Endodermal cell (in vitro differentiated cells): Measurements from ENCODE around the gene ACRBP. TPM values are rescaled to one million over a fixed set of nuclear protein-coding genes. Genes with fewer than 3 reads are reported as not detected.

Experiments used
- DNase-seq: peaks from one replicate; pipeline ENCODE4 v3.0.0-alpha.2; 2017
- H3K27ac ChIP-seq: 2 replicates; pipeline ENCODE4 v1.5.1; 2013; ENCODE audit warnings: mild to moderate bottlenecking, low read depth, low read length, moderate library complexity
- H3K27me3 ChIP-seq: 2 replicates; pipeline ENCODE4 v1.6.1; 2013; ENCODE audit warnings: mild to moderate bottlenecking, low read length, moderate library complexity; ENCODE audit not compliant: insufficient read depth, control insufficient read depth, poor library complexity, severe bottlenecking
- H3K36me3 ChIP-seq: 2 replicates; pipeline ENCODE4 v1.7.0; 2013; ENCODE audit warnings: mild to moderate bottlenecking, low read length, moderate library complexity; ENCODE audit not compliant: control insufficient read depth, insufficient read depth
- H3K4me1 ChIP-seq: one replicate; pipeline ENCODE4 v1.7.0; 2013; ENCODE audit warnings: low read length; ENCODE audit not compliant: control insufficient read depth, insufficient read depth
- H3K4me3 ChIP-seq: 2 replicates; pipeline ENCODE4 v1.5.1; 2013; ENCODE audit warnings: mild to moderate bottlenecking, low read length, moderate library complexity
- H3K9ac ChIP-seq: 2 replicates; pipeline ENCODE4 v1.6.1; 2013; ENCODE audit warnings: mild to moderate bottlenecking, low read length, moderate library complexity; ENCODE audit not compliant: poor library complexity, severe bottlenecking; ENCODE audit errors: extremely low read depth
- H3K9me3 ChIP-seq: 2 replicates; pipeline ENCODE4 v1.6.1; 2013; ENCODE audit warnings: mild to moderate bottlenecking, low read length, moderate library complexity; ENCODE audit not compliant: control insufficient read depth
- H3K27ac Mint-ChIP-seq: 2 replicates; pipeline ENCODE4 v1.8.0; 2020; ENCODE audit warnings: mixed read lengths
- H3K27me3 Mint-ChIP-seq: 2 replicates; pipeline ENCODE4 v1.8.0; 2021; ENCODE audit warnings: mild to moderate bottlenecking, mixed read lengths; ENCODE audit not compliant: insufficient read depth
- H3K36me3 Mint-ChIP-seq: 2 replicates; pipeline ENCODE4 v1.8.0; 2020; ENCODE audit warnings: low read depth, mixed read lengths
- H3K4me1 Mint-ChIP-seq: 2 replicates; pipeline ENCODE4 v1.8.0; 2020; ENCODE audit warnings: mixed read lengths
- H3K4me3 Mint-ChIP-seq: 2 replicates; pipeline ENCODE4 v1.8.0; 2020; ENCODE audit warnings: mild to moderate bottlenecking, moderate library complexity, mixed read lengths
- H3K9me3 Mint-ChIP-seq: 2 replicates; pipeline ENCODE4 v1.8.0; 2020; ENCODE audit warnings: mild to moderate bottlenecking, mixed read lengths
- WGBS, 2 experiments: methylation state at CpG; one replicate each; pipeline versions ENCODE4 v1.1.5 to v1.1.7; 2013; ENCODE audit warnings: missing lambda C conversion rate in 2 of 2, mixed read lengths in 1 of 2; ENCODE audit not compliant: insufficient coverage in 1 of 2, insufficient read length in 1 of 2; 5-methylcytosine and 5-hydroxymethylcytosine counted together
- total RNA-seq, 2 donors: library from RNA; stranded (reverse); fragmentation: NEBNext Ultra II Directional in 1 of 2; extraction: Animal tissue kit (Norgen Biotek cat#: 25700) in 1 of 2; gene quantifications; 2 replicates in 1 of 2; 3 replicates in 1 of 2; pipeline ENCODE4 v1.2.1, GENCODE V29; 2021
- TF ChIP-seq, protein P1 (sequence below): fragments of 200-600 bp; sonication (generic); conservative IDR thresholded peaks from 2 replicates; pipeline ENCODE4 v1.5.0; 2021; ENCODE audit warnings: antibody characterized with exemption, mild to moderate bottlenecking

ACRBP gene
- total RNA-seq, 2 donors from 2014 or later = 1.9 to 3.9 TPM

DNA sequence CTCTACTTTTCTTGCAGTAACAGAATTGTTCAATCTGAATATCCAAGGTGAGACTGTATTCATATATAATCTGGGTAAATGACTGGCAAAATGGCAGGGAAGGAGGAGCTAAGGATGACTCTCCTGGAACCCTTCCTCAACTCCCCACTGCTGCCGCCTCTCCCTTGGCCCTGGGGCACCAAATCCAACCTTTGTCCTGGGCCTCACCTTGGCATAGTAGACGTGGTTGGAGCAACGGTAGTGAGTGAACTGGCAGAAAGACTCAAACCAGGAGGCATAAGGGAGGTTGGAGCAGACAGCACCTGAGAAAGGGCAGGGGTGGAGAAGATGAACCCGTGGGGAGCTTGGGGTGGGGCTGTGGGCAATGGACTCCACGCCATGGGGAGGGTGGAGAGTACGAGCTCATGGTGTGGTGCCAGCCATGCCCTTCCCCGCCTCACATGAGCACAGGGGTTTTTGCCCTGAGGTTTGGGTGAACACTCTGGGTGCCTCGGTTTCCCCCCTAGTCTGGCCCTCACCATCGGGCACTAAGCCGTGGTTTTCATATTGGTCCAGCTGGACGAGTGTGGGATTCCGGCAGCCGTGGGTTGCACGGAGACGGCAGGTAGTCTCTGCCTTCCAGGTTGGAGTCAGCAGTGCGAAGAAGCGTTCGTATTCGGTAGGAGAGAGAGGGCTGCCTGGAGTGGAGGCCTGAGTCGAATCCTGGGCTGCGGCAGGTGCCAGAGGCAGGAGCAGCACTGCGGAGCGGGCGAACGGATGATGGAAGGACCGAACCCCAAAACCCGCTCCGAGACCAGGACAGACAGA, 753 bp downstream of the ACRBP start:
- 92 to 95% methylated on average over 23 to 28 of the region's 28 CpGs for WGBS, 2 experiments
- peaks cover 48% of the 10 kb centered on the region for H3K27me3 Mint-ChIP-seq
- peak overlapping the region; percentile 64 for H3K4me3 ChIP-seq
- H3K36me3 Mint-ChIP-seq = peaks cover 24% of the 10 kb centered on the region
- peaks cover 12% of the 10 kb centered on the region for H3K4me1 Mint-ChIP-seq
- H3K9me3 Mint-ChIP-seq = no peaks in the 10 kb centered on the region
- no peaks in the 10 kb centered on the region for H3K9me3 ChIP-seq
- H3K36me3 ChIP-seq = peaks cover 17% of the 10 kb centered on the region
- TF ChIP-seq, protein P1, sequence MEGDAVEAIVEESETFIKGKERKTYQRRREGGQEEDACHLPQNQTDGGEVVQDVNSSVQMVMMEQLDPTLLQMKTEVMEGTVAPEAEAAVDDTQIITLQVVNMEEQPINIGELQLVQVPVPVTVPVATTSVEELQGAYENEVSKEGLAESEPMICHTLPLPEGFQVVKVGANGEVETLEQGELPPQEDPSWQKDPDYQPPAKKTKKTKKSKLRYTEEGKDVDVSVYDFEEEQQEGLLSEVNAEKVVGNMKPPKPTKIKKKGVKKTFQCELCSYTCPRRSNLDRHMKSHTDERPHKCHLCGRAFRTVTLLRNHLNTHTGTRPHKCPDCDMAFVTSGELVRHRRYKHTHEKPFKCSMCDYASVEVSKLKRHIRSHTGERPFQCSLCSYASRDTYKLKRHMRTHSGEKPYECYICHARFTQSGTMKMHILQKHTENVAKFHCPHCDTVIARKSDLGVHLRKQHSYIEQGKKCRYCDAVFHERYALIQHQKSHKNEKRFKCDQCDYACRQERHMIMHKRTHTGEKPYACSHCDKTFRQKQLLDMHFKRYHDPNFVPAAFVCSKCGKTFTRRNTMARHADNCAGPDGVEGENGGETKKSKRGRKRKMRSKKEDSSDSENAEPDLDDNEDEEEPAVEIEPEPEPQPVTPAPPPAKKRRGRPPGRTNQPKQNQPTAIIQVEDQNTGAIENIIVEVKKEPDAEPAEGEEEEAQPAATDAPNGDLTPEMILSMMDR = no peak
- DNase-seq = peak; percentile 35
- H3K4me1 ChIP-seq = no peaks in the 10 kb centered on the region
- no peak overlapping the region for H3K27ac ChIP-seq
- no peak overlapping the region for H3K9ac ChIP-seq
- peak overlapping the region; percentile 68 for H3K4me3 Mint-ChIP-seq
- H3K27ac Mint-ChIP-seq = peak overlapping the region; percentile 52
- H3K27me3 ChIP-seq = peaks cover 9% of the 10 kb centered on the region

DNA sequence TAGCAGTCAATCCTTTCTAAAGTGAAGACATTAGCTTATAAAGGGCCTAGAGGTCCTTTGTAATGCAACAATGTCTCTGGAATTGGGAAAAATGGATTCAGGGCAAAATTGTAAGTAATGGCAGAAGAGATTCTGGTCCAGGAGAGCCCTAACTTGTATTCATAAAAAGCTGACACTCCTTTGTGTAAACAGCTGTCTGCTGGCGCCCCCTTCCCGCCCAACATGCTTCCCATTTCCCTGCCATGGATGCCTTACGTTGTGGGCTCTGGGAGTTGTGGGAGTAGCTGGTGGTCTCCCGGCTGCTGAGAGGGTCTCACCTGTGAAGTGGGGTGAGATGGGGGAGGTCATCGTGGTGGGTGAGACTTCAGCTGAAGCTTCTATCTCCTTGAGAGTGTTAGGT, 2.3 kb downstream of the ACRBP start:
- 47% methylated on average over 5 of the region's 5 CpGs; no CpG with 5 or more reads in 1 of the 2 experiments for WGBS, 2 experiments
- peak; percentile 85 for DNase-seq
- H3K4me1 ChIP-seq = no peaks in the 10 kb centered on the region
- no peak overlapping the region for H3K9ac ChIP-seq
- peaks cover 9% of the 10 kb centered on the region for H3K27me3 ChIP-seq
- no peak overlapping the region for H3K27ac Mint-ChIP-seq
- H3K4me1 Mint-ChIP-seq = peaks cover 20% of the 10 kb centered on the region
- H3K27ac ChIP-seq = no peak overlapping the region
- no peak overlapping the region for H3K4me3 ChIP-seq
- H3K9me3 ChIP-seq = no peaks in the 10 kb centered on the region
- peaks cover 59% of the 10 kb centered on the region for H3K27me3 Mint-ChIP-seq
- H3K36me3 Mint-ChIP-seq = peaks cover 9% of the 10 kb centered on the region
- no peaks in the 10 kb centered on the region for H3K9me3 Mint-ChIP-seq
- TF ChIP-seq, protein P1 = peak; percentile 69
- H3K36me3 ChIP-seq = peaks cover 5% of the 10 kb centered on the region
- no peak overlapping the region for H3K4me3 Mint-ChIP-seq

DNA sequence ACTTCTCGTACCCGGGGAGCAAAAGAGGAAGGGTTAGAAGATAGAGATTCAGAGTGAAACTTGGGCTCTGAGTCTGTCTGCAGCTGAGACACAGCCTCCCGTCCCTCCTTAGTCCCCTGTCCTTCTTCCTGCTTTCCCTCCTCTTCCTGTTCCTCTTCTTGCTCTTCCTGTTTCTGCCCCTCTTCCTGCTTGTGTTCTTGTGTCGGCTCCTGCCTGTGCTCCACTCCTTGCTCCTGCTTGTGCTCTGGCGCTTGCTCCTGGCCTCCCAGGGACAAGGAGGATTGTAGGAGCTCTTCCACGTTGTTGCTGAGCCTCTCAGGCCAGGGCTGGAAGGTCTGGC, 3.0 kb downstream of the ACRBP start:
- H3K9me3 Mint-ChIP-seq = no peaks in the 10 kb centered on the region
- H3K4me1 Mint-ChIP-seq = peaks cover 20% of the 10 kb centered on the region

More for the DNA sequence above, 3.0 kb downstream of the ACRBP start:
- no peak overlapping the region for H3K9ac ChIP-seq
- H3K4me1 ChIP-seq = no peaks in the 10 kb centered on the region
- DNase-seq = peak; percentile 42
- WGBS, 2 experiments = 88% methylated on average over 4 to 6 of the region's 6 CpGs
- no peak overlapping the region for H3K27ac ChIP-seq
- H3K27me3 ChIP-seq = peaks cover 9% of the 10 kb centered on the region
- H3K36me3 ChIP-seq = peaks cover 5% of the 10 kb centered on the region
- TF ChIP-seq, protein P1 = no peak
- Mint-ChIP-seq H3K27me3 (peaks cover 66% of the 10 kb centered on the region), H3K27ac (no peak overlapping the region), H3K36me3 (peaks cover 9% of the 10 kb centered on the region), H3K4me3 (no peak overlapping the region)
- no peaks in the 10 kb centered on the region for H3K9me3 ChIP-seq
- H3K4me3 ChIP-seq = no peak overlapping the region
